ENCODE data around the gene BNC2.

- no peak for TF ChIP-seq CTCF (IDR thresholded peaks at IDR 0.05)
- TF ChIP-seq POLR2A (IDR thresholded peaks at IDR 0.05): no peak
Observed at GRCh38 chr9:16817002-16817401, 53.5 kb downstream of the BNC2 start.
